Right lobe of liver (tissue), 6 donors: Measurements from ENCODE around the gene OR2A42. TPM values are rescaled to one million over a fixed set of nuclear protein-coding genes. Genes with fewer than 3 reads are reported as not detected.
"Not testable (repeated sequence)": the region's sequence is repeated elsewhere in the genome, so short reads cannot be mapped to it uniquely, and the experiment has no call there.

ENCODE experiments used
- ATAC-seq, 4 donors: fragments of 200-7000 bp; cut with Tn5 transposase; one replicate each; pipeline ENCODE4 v1.9.1; 2020; ENCODE audit warnings: mild to moderate bottlenecking in 4 of 4, moderate library complexity in 4 of 4
- DNase-seq, 3 donors: peaks; one replicate each; pipeline ENCODE4 v3.0.0-alpha.2; 2020
- H3K27ac ChIP-seq, 3 donors: fragments of 200-600 bp; one replicate each; pipeline ENCODE4 v1.8.0; 2022
- H3K27me3 ChIP-seq, 2 donors: fragments of 200-600 bp; one replicate each; pipeline ENCODE4 v1.8.0; 2022
- H3K36me3 ChIP-seq, 4 donors: fragments of 200-600 bp; sonication (generic) in 1 of 4; one replicate each; pipeline versions ENCODE4 v1.5.1 to v1.8.0; 2017 to 2022; ENCODE audit warnings: control low read depth in 1 of 4
- H3K4me1 ChIP-seq, 4 donors: fragments of 200-600 bp; sonication (generic) in 1 of 4; one replicate each; pipeline versions ENCODE4 v1.5.1 to v1.8.0; 2017 to 2022; ENCODE audit warnings: control low read depth in 1 of 4
- H3K4me3 ChIP-seq, 3 donors: fragments of 200-600 bp; one replicate each; pipeline ENCODE4 v1.8.0; 2022
- H3K9me3 ChIP-seq, 4 donors: fragments of 200-600 bp; sonication (generic) in 1 of 4; one replicate each; pipeline versions ENCODE4 v1.5.1 to v1.8.0; 2017 to 2022; ENCODE audit warnings: control low read depth in 1 of 4
- WGBS: methylation state at CpG from one replicate; pipeline ENCODE4 v1.1.6; 2018; ENCODE audit warnings: low coverage, low lambda C conversion rate; ENCODE audit not compliant: insufficient coverage; ENCODE audit errors: missing lambda C conversion rate; 5-methylcytosine and 5-hydroxymethylcytosine counted together
- intact Hi-C, 2 donors: fragments of 100-400 bp; cut with DNase I; formaldehyde crosslinking; loops; one replicate each; pipeline versions ENCODE4 v1.11.2 to v1.14.1; 2022
- total RNA-seq, 6 experiments: library from RNA; depleted of rRNA in 2 of 6; stranded (reverse); fragments of >200 nt in 2 of 6; fragmentation: NEBNext Ultra II Directional in 3 of 6; extraction: Animal tissue kit (Norgen Biotek cat#: 25700) in 3 of 6; gene quantifications; one replicate each; pipeline versions ENCODE4 v1.1.0 to v1.2.4, GENCODE V29; 2016 to 2023
- donor health status: DM: no; HTN: yes; CAD: no.
- donor health status: DM: no; HTN: no; CAD: no.
- donor health status: DM: no; HTN: no; CAD: no.
- donor health status: DM: no; HTN: yes; CAD: no.
- donor health status: DM: no; HTN: yes; CAD: no.

OR2A42 gene
- total RNA-seq, 6 experiments from 2014 or later: not detected

GRCh38 chr7:144226866-144227265 is 12.5 kb downstream of the OR2A42 start:
- DNase-seq, H3K4me3 ChIP-seq, H3K4me1 ChIP-seq, H3K36me3 ChIP-seq, H3K27me3 ChIP-seq, intact Hi-C loops, H3K9me3 ChIP-seq, H3K27ac ChIP-seq: not testable (repeated sequence)
- 67% methylated on average over 3 of the region's 4 CpGs for WGBS
- peak in 1 of 4 donors; percentile 22 for ATAC-seq

- H3K4me1 ChIP-seq, H3K36me3 ChIP-seq, H3K9me3 ChIP-seq, H3K4me3 ChIP-seq, ATAC-seq, H3K27ac ChIP-seq, DNase-seq, intact Hi-C loops, H3K27me3 ChIP-seq: not testable (repeated sequence)
Measured at GRCh38 chr7:144223675-144224074, 15.7 kb downstream of the OR2A42 start.

GRCh38 chr7:144220531-144220930 is 18.9 kb downstream of the OR2A42 start:
- H3K9me3 ChIP-seq, ATAC-seq, H3K27ac ChIP-seq, H3K4me3 ChIP-seq, H3K36me3 ChIP-seq, H3K4me1 ChIP-seq, H3K27me3 ChIP-seq, DNase-seq, intact Hi-C loops: not testable (repeated sequence)

- H3K4me3 ChIP-seq, intact Hi-C loops: not testable (repeated sequence)
- peak; percentile 44 to 66 (median 53) for ATAC-seq
Measured at GRCh38 chr7:144219149-144219548, 20.3 kb downstream of the OR2A42 start.

GRCh38 chr7:144218581-144218980 is 20.8 kb downstream of the OR2A42 start:
- H3K9me3 ChIP-seq, H3K4me3 ChIP-seq, H3K4me1 ChIP-seq, H3K27ac ChIP-seq, H3K36me3 ChIP-seq, H3K27me3 ChIP-seq, DNase-seq, intact Hi-C loops: not testable (repeated sequence)
- 100% methylated on average over 1 of the region's 1 CpG for WGBS
- peak in 1 of 4 donors; percentile 11 for ATAC-seq

More at GRCh38 chr7:144219149-144219548, 20.3 kb downstream of the OR2A42 start:
- not testable (repeated sequence) for H3K27me3 ChIP-seq, H3K4me1 ChIP-seq, H3K9me3 ChIP-seq, H3K27ac ChIP-seq, H3K36me3 ChIP-seq, DNase-seq
- no CpG with 5 or more reads among the region's 4 CpGs for WGBS

GRCh38 chr7:144217200-144217599 is 22.2 kb downstream of the OR2A42 start:
- intact Hi-C loops, H3K36me3 ChIP-seq, H3K27ac ChIP-seq, H3K4me1 ChIP-seq, H3K9me3 ChIP-seq, H3K27me3 ChIP-seq, DNase-seq, H3K4me3 ChIP-seq: not testable (repeated sequence)
- ATAC-seq: peak in 2 of 4 donors; percentile 24 to 47

GRCh38 chr7:144205306-144205705 is 34.1 kb downstream of the OR2A42 start:
- not testable (repeated sequence) for DNase-seq, ATAC-seq
- no CpG with 5 or more reads among the region's 5 CpGs for WGBS

GRCh38 chr7:144203086-144203485 is 36.3 kb downstream of the OR2A42 start:
- no CpG with 5 or more reads among the region's 3 CpGs for WGBS
- H3K4me3 ChIP-seq, H3K27ac ChIP-seq, H3K27me3 ChIP-seq, H3K36me3 ChIP-seq, DNase-seq, ATAC-seq, intact Hi-C loops, H3K9me3 ChIP-seq, H3K4me1 ChIP-seq: not testable (repeated sequence)

More at GRCh38 chr7:144205306-144205705, 34.1 kb downstream of the OR2A42 start:
- H3K27me3 ChIP-seq, H3K27ac ChIP-seq, H3K36me3 ChIP-seq, intact Hi-C loops, H3K4me3 ChIP-seq, H3K4me1 ChIP-seq, H3K9me3 ChIP-seq: not testable (repeated sequence)

GRCh38 chr7:144201978-144202377 is 37.4 kb downstream of the OR2A42 start:
- ATAC-seq, intact Hi-C loops, H3K4me1 ChIP-seq, H3K4me3 ChIP-seq, H3K27ac ChIP-seq, H3K9me3 ChIP-seq, H3K27me3 ChIP-seq, H3K36me3 ChIP-seq, DNase-seq: not testable (repeated sequence)
- no CpG with 5 or more reads among the region's 1 CpG for WGBS

GRCh38 chr7:144198934-144199333 is 40.5 kb downstream of the OR2A42 start:
- 45% methylated on average over 2 of the region's 4 CpGs for WGBS
- DNase-seq, H3K4me1 ChIP-seq, ATAC-seq, H3K27me3 ChIP-seq, H3K27ac ChIP-seq, H3K4me3 ChIP-seq, H3K36me3 ChIP-seq, intact Hi-C loops, H3K9me3 ChIP-seq: not testable (repeated sequence)

GRCh38 chr7:144195212-144195872 is 44.1 kb downstream of the OR2A42 start, which contains the start of gene ARHGEF35:
Gene ARHGEF35, minus strand, starts transcription at chr7:144195833. Its CDS starts 7,450 bp downstream, at chr7:144188383.
- H3K4me3 ChIP-seq, H3K27ac ChIP-seq, H3K9me3 ChIP-seq, H3K4me1 ChIP-seq, H3K27me3 ChIP-seq, intact Hi-C loops, H3K36me3 ChIP-seq: not testable (repeated sequence)
- no CpG with 5 or more reads among the region's 51 CpGs for WGBS
- DNase-seq: peak in 2 of 3 donors; percentile 40 to 46
- peak; percentile 94 to 98 (median 96) for ATAC-seq

- ATAC-seq, H3K36me3 ChIP-seq, H3K27me3 ChIP-seq, H3K4me1 ChIP-seq, H3K27ac ChIP-seq, H3K9me3 ChIP-seq, intact Hi-C loops, DNase-seq, H3K4me3 ChIP-seq: not testable (repeated sequence)
- whole genome bisulfite sequencing: no CpG with 5 or more reads among the region's 6 CpGs
Measured at GRCh38 chr7:144194453-144194852, 45.0 kb downstream of the OR2A42 start.
